A673 (cell line): Measurements from ENCODE around the gene AHCY. TPM values are rescaled to one million over a fixed set of nuclear protein-coding genes. Genes with fewer than 3 reads are reported as not detected.
"Not testable (repeated sequence)": the region's sequence is repeated elsewhere in the genome, so short reads cannot be mapped to it uniquely, and the experiment has no call there.

Experiments used
- BruUV-seq: library from RNA; stranded (reverse); fragments of 400-500 nt; replicated peaks from 2 replicates; lab custom pipeline; 2021; lab: Mats Ljungman, UMichigan
- CTCF ChIA-PET: fragments of 300-600 bp; sonication (Branson Sonifier 250); formaldehyde crosslinking; loops from one replicate; lab custom pipeline; 2022; ENCODE audit warnings: antibody characterized with exemption; lab: Charles Lee
- POLR2A ChIA-PET: fragments of 300-600 bp; sonication (Branson Sonifier 250); formaldehyde crosslinking; loops from one replicate; lab custom pipeline; 2022; ENCODE audit warnings: antibody characterized with exemption; ENCODE audit not compliant: low non-redundant PET; lab: Charles Lee
- DNase-seq: peaks from one replicate; pipeline ENCODE4 v3.0.0-alpha.2; 2015; ENCODE audit warnings: low spot score
- H3K27ac ChIP-seq: fragments of 200-600 bp; sonication (generic); 2 replicates; pipeline ENCODE4 v1.5.1; 2016; ENCODE audit warnings: mixed run types, low read depth, mild to moderate bottlenecking, mixed read lengths, antibody characterized with exemption, low read length; ENCODE audit not compliant: poor library complexity, severe bottlenecking
- H3K27me3 ChIP-seq: fragments of 200-600 bp; sonication (generic); replicated peaks from 2 replicates; pipeline ENCODE4 v1.6.1; 2017; ENCODE audit warnings: mixed run types, low read depth, mild to moderate bottlenecking, mixed read lengths, antibody characterized with exemption, low read length; ENCODE audit not compliant: insufficient read depth, poor library complexity
- H3K36me3 ChIP-seq: fragments of 200-600 bp; sonication (generic); 2 replicates; pipeline ENCODE4 v1.6.1; 2016; ENCODE audit warnings: mixed run types, mild to moderate bottlenecking, mixed read lengths, antibody characterized with exemption, low read length; ENCODE audit not compliant: insufficient read depth, poor library complexity, severe bottlenecking
- H3K4me1 ChIP-seq: fragments of 200-600 bp; sonication (generic); 2 replicates; pipeline ENCODE4 v1.6.1; 2017; ENCODE audit warnings: mixed run types, mild to moderate bottlenecking, mixed read lengths, antibody characterized with exemption, low read length; ENCODE audit not compliant: insufficient read depth, poor library complexity, severe bottlenecking
- H3K4me3 ChIP-seq: fragments of 200-600 bp; sonication (generic); 2 replicates; pipeline ENCODE4 v1.5.1; 2016; ENCODE audit warnings: low read depth, mixed run types, mild to moderate bottlenecking, mixed read lengths, low read length; ENCODE audit not compliant: poor library complexity, severe bottlenecking
- H3K9me3 ChIP-seq: fragments of 200-600 bp; sonication (generic); 2 replicates; pipeline ENCODE4 v1.6.1; 2016; ENCODE audit warnings: mixed run types, low read depth, mild to moderate bottlenecking, mixed read lengths, antibody characterized with exemption, low read length; ENCODE audit not compliant: poor library complexity, severe bottlenecking
- EZH2 ChIP-seq: fragments of 200-600 bp; sonication (generic); IDR thresholded peaks from 2 replicates; pipeline ENCODE4 v1.6.1; 2017; ENCODE audit warnings: borderline replicate concordance, low read depth, mild to moderate bottlenecking, mixed read lengths, antibody characterized with exemption, low read length; ENCODE audit not compliant: poor library complexity, severe bottlenecking
- intact Hi-C: fragments of 100-400 bp; cut with micrococcal nuclease; formaldehyde crosslinking; loops from one replicate; pipeline ENCODE4 v1.10.0; 2022; ENCODE audit not compliant: unreplicated experiment
- total RNA-seq: library from RNA; stranded (reverse); gene quantifications from 2 replicates; pipeline ENCODE4 v1.2.3, GENCODE V29; 2021
- TF ChIP-seq, protein P1 (sequence below): fragments of 300-800, 200-600 bp; sonication (generic); conservative IDR thresholded peaks from 2 replicates; pipeline ENCODE4 v1.5.1; 2017; ENCODE audit warnings: low read depth, mild to moderate bottlenecking, antibody characterized with exemption, low read length, moderate library complexity, mixed read lengths

Gene AHCY
- total RNA-seq, 1 experiment from 2014 or later = 284 TPM

DNA sequence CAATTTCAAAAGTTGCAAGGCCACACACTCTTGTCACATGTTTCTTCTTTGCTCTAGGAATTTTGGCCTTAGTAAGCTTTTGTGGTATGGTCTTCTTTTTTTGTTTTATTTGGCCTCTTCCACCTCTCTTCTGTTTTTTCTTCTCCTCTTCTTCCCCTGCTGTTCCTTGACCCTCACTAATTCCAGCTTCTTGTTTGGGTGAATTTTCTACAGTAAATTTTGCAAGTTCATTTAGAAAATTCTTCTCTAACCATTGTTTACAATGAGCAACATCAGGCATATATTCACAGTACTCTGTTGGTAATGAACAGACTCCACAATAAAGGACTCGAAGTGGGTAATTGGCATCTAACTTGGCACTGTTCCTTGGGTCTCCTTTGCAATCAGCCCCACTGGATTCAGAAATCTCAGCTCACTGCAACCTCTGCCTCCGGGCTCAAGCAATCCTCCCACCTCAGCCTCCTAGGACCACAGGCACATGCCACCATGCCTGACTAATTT is 57.0 kb downstream of the AHCY start:
- H3K4me3 ChIP-seq = no peak overlapping the region
- no peaks in the 10 kb centered on the region for H3K4me1 ChIP-seq
- POLR2A ChIA-PET = no interaction called here
- H3K27ac ChIP-seq = no peak overlapping the region
- TF ChIP-seq EZH2 = no peak
- TF ChIP-seq, protein P1, sequence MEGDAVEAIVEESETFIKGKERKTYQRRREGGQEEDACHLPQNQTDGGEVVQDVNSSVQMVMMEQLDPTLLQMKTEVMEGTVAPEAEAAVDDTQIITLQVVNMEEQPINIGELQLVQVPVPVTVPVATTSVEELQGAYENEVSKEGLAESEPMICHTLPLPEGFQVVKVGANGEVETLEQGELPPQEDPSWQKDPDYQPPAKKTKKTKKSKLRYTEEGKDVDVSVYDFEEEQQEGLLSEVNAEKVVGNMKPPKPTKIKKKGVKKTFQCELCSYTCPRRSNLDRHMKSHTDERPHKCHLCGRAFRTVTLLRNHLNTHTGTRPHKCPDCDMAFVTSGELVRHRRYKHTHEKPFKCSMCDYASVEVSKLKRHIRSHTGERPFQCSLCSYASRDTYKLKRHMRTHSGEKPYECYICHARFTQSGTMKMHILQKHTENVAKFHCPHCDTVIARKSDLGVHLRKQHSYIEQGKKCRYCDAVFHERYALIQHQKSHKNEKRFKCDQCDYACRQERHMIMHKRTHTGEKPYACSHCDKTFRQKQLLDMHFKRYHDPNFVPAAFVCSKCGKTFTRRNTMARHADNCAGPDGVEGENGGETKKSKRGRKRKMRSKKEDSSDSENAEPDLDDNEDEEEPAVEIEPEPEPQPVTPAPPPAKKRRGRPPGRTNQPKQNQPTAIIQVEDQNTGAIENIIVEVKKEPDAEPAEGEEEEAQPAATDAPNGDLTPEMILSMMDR = no peak
- intact Hi-C loops = no loop called here
- H3K36me3 ChIP-seq = no peaks in the 10 kb centered on the region
- BruUV-seq = no TSS peak
- CTCF ChIA-PET = no interaction called here
- no peak for DNase-seq
- no peaks in the 10 kb centered on the region for H3K27me3 ChIP-seq
- no peaks in the 10 kb centered on the region for H3K9me3 ChIP-seq

DNA sequence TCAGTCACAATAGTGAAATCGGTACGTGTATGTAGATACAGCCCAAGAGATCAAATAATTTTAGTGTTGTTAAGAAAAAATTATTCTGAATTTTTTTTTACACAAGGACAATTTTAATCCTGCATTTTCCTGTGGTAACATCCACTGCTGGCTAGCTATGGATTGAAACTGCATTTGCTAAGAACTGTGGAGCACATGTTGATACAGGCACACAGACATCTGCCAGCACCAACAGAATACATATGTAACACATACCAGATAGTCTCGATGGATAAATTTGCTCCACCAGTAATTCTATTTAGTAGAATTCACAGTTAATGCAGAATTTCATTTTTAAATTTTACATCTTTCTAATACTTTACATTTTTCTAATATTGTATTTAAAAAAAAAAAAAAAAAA is 59.8 kb downstream of the AHCY start:
- BruUV-seq = no TSS peak
- H3K9me3 ChIP-seq = no peaks in the 10 kb centered on the region

DNA sequence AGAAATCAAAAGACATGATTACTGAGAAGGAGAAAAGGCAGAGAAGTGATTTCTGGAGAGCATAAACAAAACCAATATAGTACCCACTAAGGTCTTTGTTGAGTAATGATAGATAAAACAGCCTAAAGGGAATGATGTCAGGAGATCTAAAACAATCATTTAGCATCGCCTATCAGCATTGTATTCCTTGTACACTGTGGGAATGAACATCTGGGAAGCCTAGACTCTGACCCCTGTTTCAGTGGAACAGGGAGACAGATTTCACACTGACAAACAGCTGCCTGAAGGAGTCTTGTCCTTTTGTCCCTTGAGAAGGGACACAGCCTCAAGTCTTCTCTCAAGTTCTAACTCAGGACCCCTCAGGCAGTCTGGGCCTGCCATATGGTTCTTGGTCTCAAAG is 60.3 kb downstream of the AHCY start:
- H3K4me3 ChIP-seq = no peak overlapping the region
- H3K4me1 ChIP-seq = no peaks in the 10 kb centered on the region
- ChIA-PET CTCF (interaction anchor here (0.6 kb wide), 1 partner anchor 821 kb away, joined by 3 read pairs; no protein-coding TSS in a partner anchor), POLR2A (no interaction called here)
- H3K36me3 ChIP-seq = no peaks in the 10 kb centered on the region
- H3K27me3 ChIP-seq = no peaks in the 10 kb centered on the region
- no peak overlapping the region for H3K27ac ChIP-seq
- BruUV-seq = no TSS peak
- intact Hi-C loops = no loop called here
- DNase-seq = no peak
- TF ChIP-seq, protein P1 = no peak
- no peak for TF ChIP-seq EZH2
- peaks cover 3% of the 10 kb centered on the region for H3K9me3 ChIP-seq

More for the DNA sequence above, 59.8 kb downstream of the AHCY start:
- CTCF ChIA-PET = no interaction called here
- DNase-seq = no peak
- Histone ChIP-seq H3K27ac (no peak overlapping the region), H3K27me3 (no peaks in the 10 kb centered on the region), H3K4me1 (no peaks in the 10 kb centered on the region), H3K4me3 (no peak overlapping the region), H3K36me3 (no peaks in the 10 kb centered on the region)
- intact Hi-C loops = no loop called here
- TF ChIP-seq, protein P1 = no peak
- no peak for TF ChIP-seq EZH2
- POLR2A ChIA-PET = no interaction called here

DNA sequence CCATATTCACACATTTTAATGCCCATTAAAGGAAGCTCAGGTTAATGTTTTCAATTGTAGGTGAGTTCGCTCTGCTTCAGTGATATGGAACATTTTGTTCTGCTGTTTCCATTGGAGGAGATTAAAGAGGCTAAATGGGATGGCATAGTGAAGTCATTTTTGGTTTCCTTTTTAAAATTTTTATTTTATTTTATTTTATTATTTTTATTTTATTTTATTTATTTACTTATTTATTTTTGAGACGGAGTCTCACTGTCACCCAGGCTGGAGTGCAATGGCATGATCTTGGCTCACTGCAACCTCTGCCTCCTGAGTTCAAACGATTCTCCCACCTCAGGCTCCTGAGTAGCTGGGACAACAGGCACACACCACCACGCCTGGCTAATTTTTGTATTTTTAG is 61.1 kb downstream of the AHCY start:
- intact Hi-C loops, H3K36me3 ChIP-seq, H3K27ac ChIP-seq, H3K4me3 ChIP-seq, H3K27me3 ChIP-seq, POLR2A ChIA-PET, H3K4me1 ChIP-seq, DNase-seq, BruUV-seq: not testable (repeated sequence)
- peaks cover 12% of the 10 kb centered on the region for H3K9me3 ChIP-seq
- CTCF ChIA-PET = interaction anchor here (0.6 kb wide), 1 partner anchor 820 kb away, joined by 3 read pairs; no protein-coding TSS in a partner anchor
